NCI-H2196 treated with DMSO at 0.1 percent for 48 hours (cell line): ENCODE data around the gene CCDC159.

Experiments
- DNase-seq: peaks from one replicate; lab custom pipeline; 2025; ENCODE audit not compliant: unreplicated experiment; lab: John Stamatoyannopoulos, UW

Gene CCDC159

DNA sequence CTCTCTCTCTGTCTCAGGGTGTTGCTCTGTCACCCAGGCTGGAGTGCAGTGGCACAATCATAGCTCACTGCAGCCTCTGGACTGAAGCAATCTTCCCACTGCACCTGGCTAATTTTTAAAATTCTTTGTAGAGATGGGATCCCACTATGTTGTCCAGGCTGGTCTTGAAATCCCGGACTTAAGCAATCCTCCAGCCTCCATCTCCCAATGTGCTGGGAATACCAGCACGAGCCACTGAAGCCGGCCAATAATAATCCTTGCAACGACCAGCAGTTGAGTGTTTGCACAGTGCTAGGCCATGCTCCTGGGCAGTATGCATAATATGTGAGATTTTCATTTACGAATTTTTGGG is 38.4 kb downstream of the CCDC159 start:
- no peak for DNase-seq

DNA sequence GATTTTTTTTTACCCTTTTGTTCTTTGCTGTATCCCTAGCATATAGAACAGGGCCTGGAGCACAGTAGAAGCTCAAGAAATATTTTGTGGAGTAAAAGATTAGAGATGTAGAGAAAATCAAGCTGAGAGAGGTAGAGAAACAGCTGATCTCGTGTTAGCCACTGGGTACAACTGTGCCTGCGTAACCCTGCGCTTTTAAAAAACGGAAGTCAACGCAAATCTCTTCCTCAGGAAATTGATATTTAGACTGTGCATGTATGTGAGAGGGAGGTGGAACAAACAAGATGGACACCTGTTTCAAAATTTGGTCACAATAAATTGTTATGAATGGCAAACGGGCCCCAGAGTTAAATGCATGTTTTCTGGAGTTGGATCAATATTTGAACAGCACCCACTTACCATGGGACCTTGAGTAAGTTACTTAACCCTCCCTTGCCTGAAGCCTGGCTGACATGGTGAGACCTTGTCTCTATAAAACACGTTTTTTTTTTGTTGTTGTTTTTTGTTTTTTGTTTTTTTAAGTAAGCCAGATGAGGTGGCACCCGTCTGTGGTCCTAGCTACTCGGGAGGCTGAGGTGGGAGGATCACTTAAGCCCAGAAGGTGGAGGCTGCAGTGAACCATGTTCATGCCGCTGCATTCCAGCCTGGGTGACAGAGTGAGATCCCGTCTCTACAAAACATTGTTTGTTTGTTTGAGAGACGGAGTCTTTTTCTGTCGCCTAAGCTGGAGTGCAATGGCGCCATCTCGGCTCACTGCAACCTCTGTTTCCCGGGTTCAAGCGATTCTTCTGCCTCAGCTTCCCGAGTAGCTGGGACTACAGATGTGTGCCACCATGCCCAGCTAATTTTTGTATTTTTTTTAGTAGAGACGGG is 41.1 kb downstream of the CCDC159 start:
- no peak for DNase-seq

DNA sequence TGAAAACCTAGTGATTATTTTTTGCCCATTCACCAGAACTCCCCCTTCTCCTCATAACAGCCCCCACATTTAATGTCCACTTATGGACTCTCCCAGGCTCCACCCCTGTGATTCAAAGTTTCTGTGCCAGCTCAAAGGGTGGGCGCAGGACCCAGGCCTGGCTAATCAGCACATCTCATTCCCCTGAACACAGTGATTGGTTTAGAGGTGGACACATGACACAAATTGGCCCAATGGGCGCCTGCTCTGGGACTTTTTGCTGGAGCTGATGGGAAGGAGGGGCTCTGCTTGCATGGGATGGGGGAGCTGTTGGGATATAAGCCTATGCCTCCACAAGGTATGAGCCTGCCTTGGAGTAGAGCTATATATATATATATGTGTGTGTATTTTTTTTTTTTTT is 44.0 kb downstream of the CCDC159 start:
- no peak for DNase-seq

GRCh38 chr19:11390933-11391680 is 44.8 kb downstream of the CCDC159 start:
- no peak for DNase-seq

DNA sequence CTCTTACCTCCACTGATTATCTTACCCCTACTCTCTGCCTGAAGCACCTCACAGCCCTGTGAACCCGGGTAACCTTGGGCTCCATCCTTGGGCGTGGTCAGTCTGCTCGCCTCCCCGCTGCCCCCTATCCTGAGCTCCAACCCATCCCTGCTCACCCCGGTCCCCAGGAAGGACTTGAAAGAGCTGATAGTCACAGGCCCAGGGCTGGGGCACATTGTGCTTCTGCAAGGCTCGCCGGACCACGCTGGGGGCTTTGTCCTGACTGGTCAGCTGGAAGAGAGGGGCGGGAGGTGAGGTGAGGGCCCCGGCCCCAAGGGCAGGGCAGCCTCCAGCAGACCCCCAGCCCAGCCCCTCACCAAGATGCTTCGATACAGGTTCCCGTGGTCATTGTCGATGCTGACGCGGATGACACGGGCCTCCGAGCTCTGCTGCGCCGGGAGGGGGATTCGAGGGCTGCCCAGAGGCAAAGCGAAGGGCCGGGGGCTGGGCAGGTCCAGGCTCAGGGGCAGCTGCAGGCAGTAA is 50.8 kb downstream of the CCDC159 start:
- no peak for DNase-seq

- DNase-seq = no peak
These were observed 53.3 kb downstream of the CCDC159 start for GRCh38 chr19:11399667-11400066.

DNA sequence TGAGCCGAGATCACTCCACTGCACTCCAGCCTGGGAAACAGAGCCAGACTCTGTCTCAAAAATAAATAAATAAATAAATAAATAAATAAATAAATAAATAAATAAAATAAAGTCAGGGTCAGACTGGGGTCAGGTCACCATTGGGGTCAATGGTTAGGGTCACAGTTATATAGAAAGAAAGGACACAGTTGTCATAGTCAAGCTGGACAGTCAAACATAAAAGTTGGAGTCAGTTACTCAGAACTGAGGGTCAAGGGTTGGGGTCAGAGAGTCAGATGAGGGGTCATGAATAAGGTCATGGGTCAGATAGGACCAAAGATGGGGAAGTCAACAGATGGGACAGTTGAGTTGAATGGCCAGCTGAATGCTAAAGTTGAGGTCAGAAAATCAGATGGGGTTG is 54.5 kb downstream of the CCDC159 start:
- DNase-seq = no peak

DNA sequence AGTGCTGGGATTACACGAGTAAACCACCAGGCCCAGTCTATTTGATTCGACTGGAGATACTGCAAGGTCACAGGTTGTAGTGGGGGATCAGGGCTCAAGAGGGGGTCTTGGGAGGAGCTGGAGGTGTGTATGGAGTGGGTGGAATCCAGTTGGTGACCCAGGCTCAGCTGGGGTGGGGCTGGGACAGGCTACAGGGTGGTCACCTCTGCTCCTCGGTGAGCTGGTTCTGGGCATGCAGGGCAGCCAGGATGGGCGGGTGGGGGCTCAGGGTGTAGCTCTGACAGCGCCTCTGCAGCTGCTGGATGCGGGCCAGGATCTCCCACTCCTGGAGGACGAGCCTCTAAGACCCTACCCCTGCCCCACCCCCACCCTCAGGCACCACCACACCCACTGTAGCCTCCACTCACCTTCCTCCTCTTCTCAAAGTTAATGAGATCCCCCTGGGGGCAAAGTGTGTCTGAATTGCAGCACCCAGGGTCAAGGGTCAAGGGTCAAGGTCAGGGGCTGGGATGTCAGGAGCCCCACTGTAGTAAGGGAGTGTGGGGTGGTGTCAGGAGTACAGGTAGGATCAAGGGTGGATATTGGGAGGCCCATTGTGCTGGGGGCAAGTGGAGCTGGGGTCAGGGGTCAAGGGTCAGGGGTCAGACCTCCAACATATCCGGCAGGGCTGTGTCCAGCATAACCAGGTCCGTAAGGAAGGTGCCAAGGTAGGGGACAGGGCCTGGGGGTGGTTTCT is 55.7 kb downstream of the CCDC159 start:
- DNase-seq = no peak
